SK-N-SH (cell line): ENCODE data around the gene ELMO1. TPM values are rescaled to one million over a fixed set of nuclear protein-coding genes. Genes with fewer than 3 reads are reported as not detected.

Experiments used
- CTCF ChIA-PET: fragments of 300-600, 350-600 bp; formaldehyde crosslinking; extraction: SDS; loops from one replicate; lab custom pipeline; 2021; lab: Yijun Ruan, JAX
- POLR2A ChIA-PET: fragments of 350-600 bp; sonication (Branson Sonifier 250); formaldehyde crosslinking; extraction: SDS; loops from one replicate; lab custom pipeline; 2020; ENCODE audit warnings: antibody characterized with exemption, inconsistent platforms; lab: Yijun Ruan, JAX
- DNase-seq: peaks from one replicate; pipeline ENCODE4 v3.0.0; 2012
- H2AFZ ChIP-seq: fragments of 200-600 bp; sonication (generic); 2 replicates; pipeline ENCODE4 v1.8.1; 2016; ENCODE audit warnings: antibody characterized with exemption, mild to moderate bottlenecking, low read depth
- H3F3A ChIP-seq: fragments of 200-600 bp; sonication (generic); replicated peaks from 2 replicates; pipeline ENCODE3; 2016; ENCODE audit warnings: antibody characterized with exemption, mild to moderate bottlenecking; ENCODE audit not compliant: insufficient read depth
- H3K27ac ChIP-seq, 2 experiments: fragments of 200-500 bp in 1 of 2; fragments of 200-600 bp in 1 of 2; sonication (Bioruptor generic) in 1 of 2; sonication (generic), shearing (Covaris generic) in 1 of 2; 2 replicates each; pipeline versions ENCODE4 v1.5.1 to v1.6.1; 2014 to 2016; ENCODE audit warnings: low read depth in 2 of 2, inconsistent platforms in 1 of 2, low read length in 1 of 2, mild to moderate bottlenecking in 1 of 2, mixed read lengths in 1 of 2
- H3K27me3 ChIP-seq: fragments of 200-600 bp; sonication (generic), shearing (Covaris generic); 2 replicates; pipeline ENCODE4 v1.6.1; 2016; ENCODE audit warnings: mixed run types; ENCODE audit not compliant: insufficient read depth
- H3K36me3 ChIP-seq, 2 experiments: fragments of 200-500 bp in 1 of 2; fragments of 200-600 bp in 1 of 2; sonication (Bioruptor generic) in 1 of 2; sonication (generic) in 1 of 2; replicated peaks in 1 of 2; 2 replicates each; pipeline versions ENCODE3 to v1.5.1; 2014 to 2016; ENCODE audit warnings: low read length in 1 of 2, mild to moderate bottlenecking in 1 of 2; ENCODE audit not compliant: insufficient read depth in 2 of 2, control insufficient read depth in 1 of 2
- H3K4me1 ChIP-seq, 2 experiments: fragments of 200-500 bp in 1 of 2; fragments of 200-600 bp in 1 of 2; sonication (Bioruptor generic) in 1 of 2; sonication (generic), shearing (Covaris generic) in 1 of 2; 2 replicates each; pipeline versions ENCODE4 v1.5.1 to v1.6.1; 2014 to 2016; ENCODE audit warnings: low read depth in 1 of 2, low read length in 1 of 2, mixed run types in 1 of 2; ENCODE audit not compliant: insufficient read depth in 2 of 2, control insufficient read depth in 1 of 2
- H3K4me2 ChIP-seq: fragments of 200-600 bp; sonication (generic), shearing (Covaris generic); 2 replicates; pipeline ENCODE4 v1.6.1; 2017; ENCODE audit warnings: mixed run types
- H3K4me3 ChIP-seq, 2 experiments: fragments of 200-500 bp in 1 of 2; fragments of 200-600 bp in 1 of 2; sonication (Bioruptor generic) in 1 of 2; sonication (generic), shearing (Covaris generic) in 1 of 2; 2 replicates each; pipeline versions ENCODE4 v1.5.1 to v1.8.1; 2014 to 2016; ENCODE audit warnings: low read depth in 2 of 2, inconsistent platforms in 1 of 2, low read length in 1 of 2, mild to moderate bottlenecking in 1 of 2, mixed read lengths in 1 of 2, moderate library complexity in 1 of 2
- H3K79me2 ChIP-seq: fragments of 200-600 bp; sonication (generic); 2 replicates; pipeline ENCODE4 v1.8.1; 2017; ENCODE audit warnings: mild to moderate bottlenecking; ENCODE audit not compliant: insufficient read depth
- H3K9ac ChIP-seq: fragments of 200-600 bp; sonication (generic); 2 replicates; pipeline ENCODE4 v1.6.1; 2017; ENCODE audit warnings: mixed run types
- H3K9me2 ChIP-seq: fragments of 200-600 bp; sonication (generic); 2 replicates; pipeline ENCODE4 v1.6.1; 2017; ENCODE audit warnings: mixed run types
- H3K9me3 ChIP-seq: fragments of 200-600 bp; sonication (generic); 2 replicates; pipeline ENCODE4 v1.6.1; 2017; ENCODE audit warnings: mixed run types, mild to moderate bottlenecking, moderate library complexity
- H4K20me1 ChIP-seq: fragments of 200-600 bp; sonication (generic); 2 replicates; pipeline ENCODE4 v1.6.1; 2017; ENCODE audit warnings: mild to moderate bottlenecking, mixed run types; ENCODE audit not compliant: insufficient read depth
- CHD2 ChIP-seq: fragments of 150-350 bp; IDR thresholded peaks from 2 replicates; pipeline ENCODE4 v1.6.1; 2018; ENCODE audit warnings: low read length; ENCODE audit not compliant: partially characterized antibody
- EP300 ChIP-seq, 2 experiments: IDR thresholded peaks; 2 replicates each; pipeline versions ENCODE4 v1.4.0 to v1.6.1; 2012; ENCODE audit warnings: borderline replicate concordance in 1 of 2, low read depth in 1 of 2, low read length in 1 of 2
- FOSL2 ChIP-seq: IDR thresholded peaks from 2 replicates; pipeline ENCODE4 v1.4.0; 2012; ENCODE audit warnings: low read depth, mild to moderate bottlenecking, moderate library complexity, borderline replicate concordance
- GABPA ChIP-seq: IDR thresholded peaks from 2 replicates; pipeline ENCODE4 v1.4.0; 2012; ENCODE audit warnings: low read depth, mild to moderate bottlenecking
- MXI1 ChIP-seq: IDR thresholded peaks from 2 replicates; pipeline ENCODE4 v1.6.1; 2012; ENCODE audit warnings: mild to moderate bottlenecking, low read depth, low read length, improper control_type of control experiment
- NFIC ChIP-seq: IDR thresholded peaks from 2 replicates; pipeline ENCODE4 v1.4.0; 2012; ENCODE audit warnings: borderline replicate concordance
- NRF1 ChIP-seq: IDR thresholded peaks from 2 replicates; pipeline ENCODE4 v1.6.1; 2012; ENCODE audit warnings: low read depth, mild to moderate bottlenecking, low read length
- RCOR1 ChIP-seq: fragments of 150-350 bp; IDR thresholded peaks from 2 replicates; pipeline ENCODE4 v1.6.1; 2017; ENCODE audit warnings: antibody characterized with exemption, low read length
- REST ChIP-seq: IDR thresholded peaks from 2 replicates; pipeline ENCODE4 v1.6.1; 2012; ENCODE audit warnings: mild to moderate bottlenecking, low read depth, low read length, moderate library complexity
- RFX5 ChIP-seq: IDR thresholded peaks from 2 replicates; pipeline ENCODE4 v1.6.1; 2012; ENCODE audit warnings: mild to moderate bottlenecking, improper control_type of control experiment, low read length
- SMC3 ChIP-seq: IDR thresholded peaks from 2 replicates; pipeline ENCODE4 v1.6.1; 2012; ENCODE audit warnings: low read depth, low read length, improper control_type of control experiment
- TAF1 ChIP-seq: IDR thresholded peaks from 2 replicates; pipeline ENCODE4 v1.6.1; 2012; ENCODE audit warnings: low read depth, mild to moderate bottlenecking, low read length, moderate library complexity, borderline replicate concordance
- TEAD4 ChIP-seq: IDR thresholded peaks from 2 replicates; pipeline ENCODE4 v1.4.0; 2012; ENCODE audit warnings: mild to moderate bottlenecking, borderline replicate concordance; ENCODE audit not compliant: insufficient read depth
- USF1 ChIP-seq: IDR thresholded peaks from 2 replicates; pipeline ENCODE4 v1.4.0; 2012; ENCODE audit warnings: low read depth, borderline replicate concordance
- USF2 ChIP-seq: fragments of 150-350 bp; IDR thresholded peaks from 2 replicates; pipeline ENCODE4 v1.6.1; 2017; ENCODE audit warnings: antibody characterized with exemption, low read length, low read depth, borderline replicate concordance
- WGBS: methylation state at CpG from one replicate; pipeline ENCODE4 v1.1.6; 2017; ENCODE audit warnings: low lambda C conversion rate; 5-methylcytosine and 5-hydroxymethylcytosine counted together
- polyA plus RNA-seq, 3 experiments: library from polyadenylated mRNA; depleted of rRNA; stranded (reverse); fragments of >200 nt; gene quantifications; 2 replicates each; pipeline ENCODE4 v1.2.3, GENCODE V29; 2012
- TF ChIP-seq, protein P1 (sequence below): fragments of 200-600 bp; sonication (generic); IDR thresholded peaks from 2 replicates; pipeline ENCODE4 v1.6.1; 2017; ENCODE audit warnings: antibody characterized with exemption, mild to moderate bottlenecking, moderate library complexity
- TF ChIP-seq, protein P2 (sequence below): IDR thresholded peaks from 2 replicates; pipeline ENCODE4 v1.4.0; 2012; ENCODE audit warnings: low read depth, borderline replicate concordance

The ELMO1 gene
- polyA plus RNA-seq, 1 of the 3 experiments (the other 2 are of a cell fraction) = 0.64 TPM

DNA sequence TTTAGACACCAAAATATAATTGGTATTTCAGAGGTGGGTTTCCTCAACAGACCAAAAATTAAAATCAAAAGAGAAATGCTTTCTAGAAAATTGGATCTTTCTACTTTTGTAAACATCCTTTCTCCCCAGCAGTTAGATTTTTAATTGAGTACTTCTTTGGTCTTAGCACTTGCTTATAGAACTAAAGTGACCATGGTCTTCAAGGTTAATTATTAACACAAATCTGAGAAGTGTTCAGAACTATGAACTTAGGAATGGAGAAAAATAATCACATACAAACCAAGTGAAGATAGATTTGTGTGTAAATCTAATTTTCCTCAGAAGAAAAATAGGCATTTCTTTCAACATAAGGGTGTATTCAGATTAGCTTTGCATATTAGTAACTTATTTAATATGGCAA is 355.4 kb downstream of the ELMO1 start:
- POLR2A ChIA-PET = no interaction called here

DNA sequence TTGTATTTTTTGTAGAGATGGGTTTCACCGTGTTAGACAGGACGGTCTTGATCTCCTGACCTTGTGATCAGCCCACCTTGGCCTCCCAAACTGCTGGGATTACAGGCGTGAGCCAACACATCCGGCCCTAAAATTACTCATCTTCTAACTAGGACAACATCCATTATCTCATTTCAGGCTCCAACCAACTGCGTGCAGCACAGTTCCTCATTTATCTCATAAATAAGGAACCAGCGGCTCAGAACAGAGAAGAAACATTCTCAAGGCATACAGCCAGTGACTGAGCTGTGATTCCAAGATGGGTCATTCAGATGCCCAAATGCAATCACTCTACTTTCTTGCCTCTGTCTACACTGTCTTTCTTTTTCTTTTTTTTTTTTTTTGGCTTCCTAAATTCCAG is 356.1 kb downstream of the ELMO1 start:
- Histone ChIP-seq H2AFZ (no peak overlapping the region), H3K9ac (no peak overlapping the region), H3K4me3 (no peak overlapping the region), H3F3A (no peaks in the 10 kb centered on the region), H3K4me2 (no peak overlapping the region), H4K20me1 (no peaks in the 10 kb centered on the region), H3K79me2 (no peaks in the 10 kb centered on the region), H3K27me3 (no peaks in the 10 kb centered on the region), H3K9me2 (no peaks in the 10 kb centered on the region), H3K4me1 (peaks cover 0 to 6% of the 10 kb centered on the region in 2 experiments; a peak in 1 of 4 replicates), H3K36me3 (no peaks in the 10 kb centered on the region), H3K27ac (no peak overlapping the region), H3K9me3 (no peaks in the 10 kb centered on the region)
- POLR2A ChIA-PET = no interaction called here
- 53% methylated on average over 6 of the region's 6 CpGs for WGBS
- CTCF ChIA-PET = no interaction called here
- TF ChIP-seq CHD2 (no peak), USF1 (no peak), SMC3 (no peak), NFIC (no peak), TAF1 (no peak), RFX5 (no peak), REST (no peak), EP300 (IDR thresholded peaks at IDR 0.05; ENCODE audit: borderline replicate concordance in 1 of 2, low read depth in 1 of 2, low read length in 1 of 2) (no peak), RCOR1 (no peak), FOSL2 (no peak), MXI1 (no peak), TEAD4 (no peak)
- TF ChIP-seq, protein P1, sequence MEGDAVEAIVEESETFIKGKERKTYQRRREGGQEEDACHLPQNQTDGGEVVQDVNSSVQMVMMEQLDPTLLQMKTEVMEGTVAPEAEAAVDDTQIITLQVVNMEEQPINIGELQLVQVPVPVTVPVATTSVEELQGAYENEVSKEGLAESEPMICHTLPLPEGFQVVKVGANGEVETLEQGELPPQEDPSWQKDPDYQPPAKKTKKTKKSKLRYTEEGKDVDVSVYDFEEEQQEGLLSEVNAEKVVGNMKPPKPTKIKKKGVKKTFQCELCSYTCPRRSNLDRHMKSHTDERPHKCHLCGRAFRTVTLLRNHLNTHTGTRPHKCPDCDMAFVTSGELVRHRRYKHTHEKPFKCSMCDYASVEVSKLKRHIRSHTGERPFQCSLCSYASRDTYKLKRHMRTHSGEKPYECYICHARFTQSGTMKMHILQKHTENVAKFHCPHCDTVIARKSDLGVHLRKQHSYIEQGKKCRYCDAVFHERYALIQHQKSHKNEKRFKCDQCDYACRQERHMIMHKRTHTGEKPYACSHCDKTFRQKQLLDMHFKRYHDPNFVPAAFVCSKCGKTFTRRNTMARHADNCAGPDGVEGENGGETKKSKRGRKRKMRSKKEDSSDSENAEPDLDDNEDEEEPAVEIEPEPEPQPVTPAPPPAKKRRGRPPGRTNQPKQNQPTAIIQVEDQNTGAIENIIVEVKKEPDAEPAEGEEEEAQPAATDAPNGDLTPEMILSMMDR = no peak
- TF ChIP-seq, protein P2, sequence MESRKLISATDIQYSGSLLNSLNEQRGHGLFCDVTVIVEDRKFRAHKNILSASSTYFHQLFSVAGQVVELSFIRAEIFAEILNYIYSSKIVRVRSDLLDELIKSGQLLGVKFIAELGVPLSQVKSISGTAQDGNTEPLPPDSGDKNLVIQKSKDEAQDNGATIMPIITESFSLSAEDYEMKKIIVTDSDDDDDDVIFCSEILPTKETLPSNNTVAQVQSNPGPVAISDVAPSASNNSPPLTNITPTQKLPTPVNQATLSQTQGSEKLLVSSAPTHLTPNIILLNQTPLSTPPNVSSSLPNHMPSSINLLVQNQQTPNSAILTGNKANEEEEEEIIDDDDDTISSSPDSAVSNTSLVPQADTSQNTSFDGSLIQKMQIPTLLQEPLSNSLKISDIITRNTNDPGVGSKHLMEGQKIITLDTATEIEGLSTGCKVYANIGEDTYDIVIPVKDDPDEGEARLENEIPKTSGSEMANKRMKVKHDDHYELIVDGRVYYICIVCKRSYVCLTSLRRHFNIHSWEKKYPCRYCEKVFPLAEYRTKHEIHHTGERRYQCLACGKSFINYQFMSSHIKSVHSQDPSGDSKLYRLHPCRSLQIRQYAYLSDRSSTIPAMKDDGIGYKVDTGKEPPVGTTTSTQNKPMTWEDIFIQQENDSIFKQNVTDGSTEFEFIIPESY = no peak
- DNase-seq = no peak

More for the DNA sequence above, 355.4 kb downstream of the ELMO1 start:
- TF ChIP-seq FOSL2 = no peak
- TF ChIP-seq RFX5 = no peak
- TF ChIP-seq MXI1 = no peak
- no peak for TF ChIP-seq RCOR1
- TF ChIP-seq NRF1 = no peak
- no peak for TF ChIP-seq GABPA
- TF ChIP-seq USF2 = no peak
- peaks cover 0 to 6% of the 10 kb centered on the region in 2 experiments; a peak in 1 of 4 replicates for H3K4me1 ChIP-seq
- no peak overlapping the region for H3K9ac ChIP-seq
- H3K27ac ChIP-seq = no peak overlapping the region
- no peaks in the 10 kb centered on the region for H3K79me2 ChIP-seq
- no peaks in the 10 kb centered on the region for H3K9me3 ChIP-seq
- H3K9me2 ChIP-seq = no peaks in the 10 kb centered on the region
- no peak overlapping the region for H3K4me2 ChIP-seq
- H2AFZ ChIP-seq = no peak overlapping the region
- no peaks in the 10 kb centered on the region for H4K20me1 ChIP-seq
- DNase-seq = no peak
- CTCF ChIA-PET = interaction anchor here (1.0 kb wide), 1 partner anchor 14 kb away, joined by 3 read pairs; no protein-coding TSS in a partner anchor
- H3K27me3 ChIP-seq = no peaks in the 10 kb centered on the region
- H3K4me3 ChIP-seq = no peak overlapping the region
- H3F3A ChIP-seq = no peaks in the 10 kb centered on the region
- H3K36me3 ChIP-seq = no peaks in the 10 kb centered on the region
